Coronary artery (tissue), 2 donors: ENCODE data around the gene PTTG1IP.
"Not testable (repeated sequence)": the region's sequence is repeated elsewhere in the genome, so short reads cannot be mapped to it uniquely, and the experiment has no call there.

ENCODE experiments used
- DNase-seq: peaks from one replicate; pipeline ENCODE4 v3.0.0-alpha.2; 2017; ENCODE audit warnings: low spot score
- H3K27ac ChIP-seq, 2 donors: fragments of 200-600 bp; sonication (generic); one replicate each; pipeline ENCODE4 v1.5.1; 2016 to 2019
- H3K4me3 ChIP-seq: fragments of 200-600 bp; sonication (generic); 2 replicates; pipeline ENCODE4 v1.5.1; 2016; ENCODE audit warnings: mild to moderate bottlenecking, moderate library complexity
- CTCF ChIP-seq: fragments of 200-600 bp; sonication (generic); IDR thresholded peaks from one replicate; pipeline ENCODE4 v1.5.1; 2019; ENCODE audit warnings: antibody characterized with exemption

PTTG1IP gene

GRCh38 chr21:44886113-44887075 lies 12.9 kb upstream of the PTTG1IP start:
- no peak overlapping the region for H3K27ac ChIP-seq
- DNase-seq, result no peak
- no peak overlapping the region for H3K4me3 ChIP-seq
- no peak for TF ChIP-seq CTCF

GRCh38 chr21:44885615-44886014 lies 12.1 kb upstream of the PTTG1IP start:
- no peak overlapping the region for H3K27ac ChIP-seq
- no peak for TF ChIP-seq CTCF
- DNase-seq, result no peak
- no peak overlapping the region for H3K4me3 ChIP-seq

- no peak overlapping the region for H3K4me3 ChIP-seq
- TF ChIP-seq CTCF, result no peak
- H3K27ac ChIP-seq, result no peak overlapping the region
- DNase-seq, result no peak
Observed at GRCh38 chr21:44884097-44884496, 10.6 kb upstream of the PTTG1IP start.

GRCh38 chr21:44883250-44883649 lies 9.8 kb upstream of the PTTG1IP start:
- no peak overlapping the region for H3K27ac ChIP-seq
- DNase-seq, result no peak

GRCh38 chr21:44881198-44881872 lies 7.8 kb upstream of the PTTG1IP start:
- no peak for TF ChIP-seq CTCF
- Histone ChIP-seq H3K27ac (peak overlapping the region in 1 of 2 donors; percentile 69), H3K4me3 (no peak overlapping the region)
- DNase-seq, result no peak

More at GRCh38 chr21:44883250-44883649, 9.8 kb upstream of the PTTG1IP start:
- H3K4me3 ChIP-seq, result no peak overlapping the region
- no peak for TF ChIP-seq CTCF

- Histone ChIP-seq H3K27ac (peak overlapping the region in 1 of 2 donors; percentile 69), H3K4me3 (no peak overlapping the region)
- TF ChIP-seq CTCF, result no peak
- no peak for DNase-seq
Observed at GRCh38 chr21:44880405-44881197, 7.1 kb upstream of the PTTG1IP start.

- DNase-seq, H3K4me3 ChIP-seq: not testable (repeated sequence)
- H3K27ac ChIP-seq, result peak overlapping the region in 1 of 2 donors; percentile 31
Observed at GRCh38 chr21:44879238-44879637, 5.7 kb upstream of the PTTG1IP start.
